GM23338 (cell line): ENCODE measurements around the gene LUZP2. TPM values are rescaled to one million over a fixed set of nuclear protein-coding genes. Genes with fewer than 3 reads are reported as not detected.

Source experiments
- ATAC-seq: fragments of 200-7000 bp; cut with Tn5 transposase; 3 replicates; pipeline ENCODE4 v1.9.1; 2020
- DNase-seq: peaks from one replicate; pipeline ENCODE4 v3.0.0-alpha.2; 2015; ENCODE audit warnings: low spot score
- H2AFZ ChIP-seq: fragments of 200-600 bp; sonication (generic); 2 replicates; pipeline ENCODE4 v1.8.0; 2016; ENCODE audit warnings: antibody characterized with exemption, mild to moderate bottlenecking, moderate library complexity
- H3F3A ChIP-seq: fragments of 200-600 bp; sonication (generic); replicated peaks from 2 replicates; pipeline ENCODE4 v1.8.0; 2017; ENCODE audit warnings: antibody characterized with exemption, mixed run types, low read depth
- H3K27ac ChIP-seq: fragments of 200-600 bp; sonication (generic); 2 replicates; pipeline ENCODE4 v1.6.1; 2016; ENCODE audit warnings: low read depth
- H3K27me3 ChIP-seq: fragments of 200-600 bp; sonication (generic); 2 replicates; pipeline ENCODE4 v1.8.0; 2016; ENCODE audit warnings: mild to moderate bottlenecking, mixed run types, moderate library complexity; ENCODE audit not compliant: insufficient read depth
- H3K36me3 ChIP-seq: fragments of 200-600 bp; sonication (generic); 2 replicates; pipeline ENCODE4 v1.8.0; 2016; ENCODE audit warnings: mild to moderate bottlenecking; ENCODE audit not compliant: insufficient read depth
- H3K4me1 ChIP-seq: fragments of 200-600 bp; sonication (generic); 2 replicates; pipeline ENCODE4 v1.8.0; 2016; ENCODE audit warnings: mild to moderate bottlenecking, moderate library complexity; ENCODE audit not compliant: insufficient read depth
- H3K4me2 ChIP-seq: fragments of 200-600 bp; sonication (generic); 2 replicates; pipeline ENCODE4 v1.7.1; 2017; ENCODE audit warnings: mixed run types
- H3K4me3 ChIP-seq: fragments of 200-600 bp; sonication (generic); 2 replicates; pipeline ENCODE4 v1.6.1; 2016; ENCODE audit warnings: mixed run types
- H3K79me2 ChIP-seq: fragments of 200-600 bp; sonication (generic); replicated peaks from 2 replicates; pipeline ENCODE4 v1.8.0; 2017; ENCODE audit warnings: mild to moderate bottlenecking; ENCODE audit not compliant: insufficient read depth
- H3K9me2 ChIP-seq: fragments of 200-600 bp; sonication (generic); 2 replicates; pipeline ENCODE4 v1.8.0; 2017; ENCODE audit not compliant: insufficient read depth
- H4K20me1 ChIP-seq: fragments of 200-600 bp; sonication (generic); replicated peaks from 2 replicates; pipeline ENCODE4 v1.8.0; 2017; ENCODE audit warnings: mild to moderate bottlenecking; ENCODE audit not compliant: insufficient read depth
- H3K27ac Mint-ChIP-seq: 2 replicates; pipeline ENCODE4 v1.8.0; 2020; ENCODE audit warnings: inconsistent platforms, mild to moderate bottlenecking, moderate library complexity, mixed read lengths
- H3K27me3 Mint-ChIP-seq: 3 replicates; pipeline ENCODE4 v1.8.0; 2022; ENCODE audit warnings: low read depth, mild to moderate bottlenecking, moderate library complexity, mixed read lengths, inconsistent platforms; ENCODE audit not compliant: insufficient read depth, poor library complexity
- H3K36me3 Mint-ChIP-seq: 3 replicates; pipeline ENCODE4 v1.8.0; 2021; ENCODE audit warnings: low read depth, mild to moderate bottlenecking, inconsistent platforms, moderate library complexity, mixed read lengths
- H3K4me1 Mint-ChIP-seq: 3 replicates; pipeline ENCODE4 v1.8.0; 2020; ENCODE audit warnings: mild to moderate bottlenecking, inconsistent platforms, mixed read lengths
- H3K4me3 Mint-ChIP-seq: 3 replicates; pipeline ENCODE4 v1.8.0; 2021; ENCODE audit warnings: moderate library complexity, mild to moderate bottlenecking, inconsistent platforms, mixed read lengths
- H3K9me3 Mint-ChIP-seq: 3 replicates; pipeline ENCODE4 v1.8.0; 2020; ENCODE audit warnings: moderate library complexity, mild to moderate bottlenecking, inconsistent platforms, mixed read lengths
- CREB1 ChIP-seq: fragments of 250-450 bp; sonication (Bioruptor Pico); IDR thresholded peaks from 2 replicates; pipeline ENCODE4 v1.5.0; 2020; ENCODE audit warnings: low read depth, mild to moderate bottlenecking, moderate library complexity
- EZH2 ChIP-seq: fragments of 200-600 bp; sonication (generic); IDR thresholded peaks from one replicate; pipeline ENCODE4 v1.8.0; 2017; ENCODE audit warnings: antibody characterized with exemption, mild to moderate bottlenecking, low read depth; ENCODE audit not compliant: unreplicated experiment
- JUNB ChIP-seq: IDR thresholded peaks from one replicate; pipeline ENCODE4 v1.6.1; 2016; ENCODE audit warnings: antibody characterized with exemption; ENCODE audit not compliant: unreplicated experiment
- NANOG ChIP-seq: IDR thresholded peaks from 2 replicates; pipeline ENCODE4 v1.6.1; 2016; ENCODE audit warnings: antibody characterized with exemption, borderline replicate concordance
- POLR2AphosphoS5 ChIP-seq: IDR thresholded peaks from 2 replicates; pipeline ENCODE4 v1.6.1; 2016; ENCODE audit warnings: antibody characterized with exemption, low read depth
- STAT1 ChIP-seq: IDR thresholded peaks from one replicate; pipeline ENCODE4 v1.6.1; 2016; ENCODE audit warnings: antibody characterized with exemption; ENCODE audit not compliant: unreplicated experiment
- ZNF114 ChIP-seq: fragments of 250-450 bp; sonication (Bioruptor Pico); IDR thresholded peaks from 2 replicates; pipeline ENCODE4 v1.5.0; 2020; ENCODE audit warnings: mild to moderate bottlenecking, moderate library complexity
- ZNF331 ChIP-seq: fragments of 250-450 bp; sonication (Bioruptor Pico); IDR thresholded peaks from 2 replicates; pipeline ENCODE4 v1.5.0; 2020; ENCODE audit warnings: low read depth, mild to moderate bottlenecking, moderate library complexity
- long read RNA-seq: library from polyadenylated mRNA; unstranded; transcript quantifications from one replicate; pipeline ENCODE4 v2.0.0, GENCODE V29; 2020; ENCODE audit not compliant: unreplicated experiment
- polyA plus RNA-seq: library from polyadenylated mRNA; unstranded; fragments of >200 nt; fragmentation: Nextera tagmentation; extraction: Ambion mirVana; gene quantifications from 2 replicates; pipeline ENCODE4 v1.2.1, GENCODE V29; 2016
- total RNA-seq: library from RNA; depleted of rRNA; stranded (reverse); fragments of >200 nt; shearing (Covaris generic); gene quantifications from 2 replicates; pipeline ENCODE4 v1.2.3, GENCODE V29; 2014; rRNA removed
- TF ChIP-seq, protein P1 (sequence below), 2 experiments: fragments of 200-600 bp in 1 of 2; sonication (generic) in 1 of 2; conservative IDR thresholded peaks; 2 replicates each; pipeline versions ENCODE4 v1.5.1 to v1.6.1; 2016 to 2017; ENCODE audit warnings: antibody characterized with exemption in 2 of 2, low read depth in 2 of 2, mild to moderate bottlenecking in 2 of 2, moderate library complexity in 1 of 2
- TF ChIP-seq, protein P2 (sequence below): fragments of 250-450 bp; sonication (Bioruptor Pico); IDR thresholded peaks from 2 replicates; pipeline ENCODE4 v1.5.0; 2020; ENCODE audit warnings: mild to moderate bottlenecking, moderate library complexity

Gene LUZP2
- total RNA-seq: 2.6 and 9.2 TPM in 2 replicates
- 2.0 and 3.8 TPM in 2 replicates for polyA plus RNA-seq
- long read RNA-seq: 0 reads

DNA sequence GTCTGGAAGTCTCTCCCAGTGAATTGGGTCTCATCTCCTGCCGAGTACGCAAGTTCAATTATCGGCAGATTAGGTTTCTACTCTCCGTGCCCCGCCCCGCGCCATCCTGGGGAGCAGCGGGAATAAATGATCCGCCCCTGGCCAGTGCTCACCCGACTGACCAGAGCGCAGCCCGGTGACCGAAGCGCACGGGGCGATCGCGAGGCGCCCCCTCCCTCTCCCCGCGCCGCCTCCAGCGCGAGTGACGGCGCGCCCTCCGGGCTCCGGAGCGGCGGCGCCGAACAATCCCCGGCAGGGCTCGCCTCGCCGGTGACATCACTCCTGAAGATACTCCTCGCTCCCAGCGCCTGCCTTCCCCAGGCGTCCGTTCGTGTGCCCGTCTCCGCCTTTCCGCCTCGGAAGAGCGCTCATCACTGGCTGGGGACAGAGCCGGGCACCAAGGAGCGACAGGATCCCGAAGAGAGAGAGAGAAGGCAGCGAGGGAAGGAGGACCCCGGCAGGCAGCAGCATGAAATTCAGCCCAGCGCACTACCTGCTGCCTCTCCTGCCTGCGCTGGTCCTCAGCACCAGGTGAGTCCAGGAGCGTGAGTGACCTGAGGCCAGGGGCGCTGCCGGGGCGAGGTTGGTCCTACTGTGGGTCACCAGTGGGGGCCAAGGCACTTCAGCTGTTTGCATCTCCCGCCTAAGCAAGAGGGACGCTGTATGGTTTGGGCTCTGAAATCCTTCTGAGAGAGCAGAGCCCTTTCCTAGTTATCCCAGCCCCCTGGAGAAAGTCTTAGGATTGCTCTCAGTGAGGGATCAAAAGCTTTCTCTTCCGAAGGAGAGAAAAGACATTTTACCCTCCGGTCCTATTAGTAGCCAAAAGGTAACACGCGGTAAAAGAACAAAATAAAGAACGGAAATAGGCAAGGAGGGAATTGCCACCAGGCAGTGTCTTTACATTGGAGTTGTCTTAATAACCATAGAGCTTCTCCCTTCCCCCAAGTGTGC lies at the start of gene LUZP2:
TSS of gene LUZP2 (plus strand) at position 318 of the 990 bp plus-strand sequence.
- DNase-seq (peak; percentile 86), ATAC-seq (peak; percentile 94)
- no peaks in the 10 kb centered on the region for H3K36me3 ChIP-seq
- TF ChIP-seq JUNB: no peak
- TF ChIP-seq CREB1 (CRISPR knock-in tag): peak; percentile 58; the same call in 1 of the 2 replicates
- no peak for TF ChIP-seq STAT1
- no peak for TF ChIP-seq NANOG
- TF ChIP-seq, protein P1, sequence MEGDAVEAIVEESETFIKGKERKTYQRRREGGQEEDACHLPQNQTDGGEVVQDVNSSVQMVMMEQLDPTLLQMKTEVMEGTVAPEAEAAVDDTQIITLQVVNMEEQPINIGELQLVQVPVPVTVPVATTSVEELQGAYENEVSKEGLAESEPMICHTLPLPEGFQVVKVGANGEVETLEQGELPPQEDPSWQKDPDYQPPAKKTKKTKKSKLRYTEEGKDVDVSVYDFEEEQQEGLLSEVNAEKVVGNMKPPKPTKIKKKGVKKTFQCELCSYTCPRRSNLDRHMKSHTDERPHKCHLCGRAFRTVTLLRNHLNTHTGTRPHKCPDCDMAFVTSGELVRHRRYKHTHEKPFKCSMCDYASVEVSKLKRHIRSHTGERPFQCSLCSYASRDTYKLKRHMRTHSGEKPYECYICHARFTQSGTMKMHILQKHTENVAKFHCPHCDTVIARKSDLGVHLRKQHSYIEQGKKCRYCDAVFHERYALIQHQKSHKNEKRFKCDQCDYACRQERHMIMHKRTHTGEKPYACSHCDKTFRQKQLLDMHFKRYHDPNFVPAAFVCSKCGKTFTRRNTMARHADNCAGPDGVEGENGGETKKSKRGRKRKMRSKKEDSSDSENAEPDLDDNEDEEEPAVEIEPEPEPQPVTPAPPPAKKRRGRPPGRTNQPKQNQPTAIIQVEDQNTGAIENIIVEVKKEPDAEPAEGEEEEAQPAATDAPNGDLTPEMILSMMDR (conservative IDR thresholded peaks at IDR 0.05; ENCODE audit: low read depth in 2 of 2): peak in 1 of 2 experiments; percentile 33; a peak in 3 of 4 replicates
- peak; percentile 5 for TF ChIP-seq EZH2
- no peak for TF ChIP-seq ZNF331 (CRISPR knock-in tag)
- TF ChIP-seq ZNF114 (CRISPR knock-in tag): no peak
- no peak within 1 kb of the TSS for H3K27ac Mint-ChIP-seq
- peaks cover 7% of the 10 kb centered on the region for H3K27me3 Mint-ChIP-seq
- H3K4me1 ChIP-seq: peaks cover 13% of the 10 kb centered on the region; the same call in 1 of the 2 replicates
- H4K20me1 ChIP-seq: no peaks in the 10 kb centered on the region
- H3F3A ChIP-seq: 0 out of 2 replicates have a peak, but pooled peaks cover 6% of the 10 kb centered on the region
- peaks cover 9% of the 10 kb centered on the region for H3K4me1 Mint-ChIP-seq
- H3K27ac ChIP-seq: no peak within 1 kb of the TSS; the same call in 1 of the 2 replicates
- H3K9me3 Mint-ChIP-seq: no peaks in the 10 kb centered on the region
- peak within 1 kb of the TSS; percentile 100 for H2AFZ ChIP-seq
- H3K4me3 Mint-ChIP-seq: peak within 1 kb of the TSS; percentile 82
- H3K4me3 ChIP-seq: peak within 1 kb of the TSS; percentile 76
- H3K79me2 ChIP-seq: no peaks in the 10 kb centered on the region
- H3K36me3 Mint-ChIP-seq: no peaks in the 10 kb centered on the region
- H3K9me2 ChIP-seq: no peaks in the 10 kb centered on the region
- peaks cover 43% of the 10 kb centered on the region for H3K27me3 ChIP-seq
- peak within 1 kb of the TSS; percentile 89 for H3K4me2 ChIP-seq

DNA sequence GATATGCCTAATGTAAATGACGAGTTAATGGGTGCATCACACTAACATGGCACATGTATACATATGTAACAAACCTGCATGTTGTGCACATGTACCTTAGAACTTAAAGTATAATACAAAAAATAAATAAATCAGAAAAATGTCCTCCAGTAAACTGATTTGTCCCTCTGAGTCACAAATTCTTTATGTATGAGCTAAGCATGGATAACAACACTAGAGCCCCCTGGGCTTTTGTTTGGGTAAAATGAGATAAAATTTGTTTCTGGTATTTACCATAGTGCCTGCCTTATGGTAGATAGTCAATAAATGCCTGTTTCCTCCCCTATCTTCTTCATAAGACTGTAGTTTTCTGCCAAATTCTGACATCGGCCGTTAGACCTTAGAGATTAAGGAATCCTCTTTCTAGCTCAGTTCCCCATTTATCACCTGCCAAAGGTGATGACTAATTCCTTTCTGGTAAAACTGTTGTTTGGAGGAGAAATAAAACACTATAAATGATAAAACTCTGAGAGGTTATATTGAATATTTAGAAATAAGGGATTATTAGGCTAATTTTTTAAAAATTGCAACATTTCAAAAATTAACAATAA lies 43.6 kb upstream of the LUZP2 start:
- H2AFZ ChIP-seq: no peak overlapping the region
- DNase-seq: no peak
- ATAC-seq: no peak
- no peak overlapping the region for H3K4me3 Mint-ChIP-seq
- H3K36me3 Mint-ChIP-seq: no peaks in the 10 kb centered on the region; the same call in 2 of the 3 replicates
- H3K4me1 Mint-ChIP-seq: peaks cover 5% of the 10 kb centered on the region; the same call in 2 of the 3 replicates
- H3K4me1 ChIP-seq: 0 out of 2 replicates have a peak, but pooled peaks cover 2% of the 10 kb centered on the region
- no peaks in the 10 kb centered on the region for H3K36me3 ChIP-seq
- no peaks in the 10 kb centered on the region for H4K20me1 ChIP-seq
- H3K27ac ChIP-seq: no peak overlapping the region
- H3K27ac Mint-ChIP-seq: no peak overlapping the region
- no peak overlapping the region for H3K4me3 ChIP-seq
- H3K27me3 Mint-ChIP-seq: peaks cover 2% of the 10 kb centered on the region
- no peaks in the 10 kb centered on the region for H3K27me3 ChIP-seq
- H3K79me2 ChIP-seq: no peaks in the 10 kb centered on the region
- H3K9me3 Mint-ChIP-seq: peaks cover 3% of the 10 kb centered on the region; the same call in 1 of the 3 replicates
- no peaks in the 10 kb centered on the region for H3F3A ChIP-seq
- H3K4me2 ChIP-seq: no peak overlapping the region
- H3K9me2 ChIP-seq: no peaks in the 10 kb centered on the region
- no peak for TF ChIP-seq POLR2AphosphoS5
- TF ChIP-seq, protein P2, sequence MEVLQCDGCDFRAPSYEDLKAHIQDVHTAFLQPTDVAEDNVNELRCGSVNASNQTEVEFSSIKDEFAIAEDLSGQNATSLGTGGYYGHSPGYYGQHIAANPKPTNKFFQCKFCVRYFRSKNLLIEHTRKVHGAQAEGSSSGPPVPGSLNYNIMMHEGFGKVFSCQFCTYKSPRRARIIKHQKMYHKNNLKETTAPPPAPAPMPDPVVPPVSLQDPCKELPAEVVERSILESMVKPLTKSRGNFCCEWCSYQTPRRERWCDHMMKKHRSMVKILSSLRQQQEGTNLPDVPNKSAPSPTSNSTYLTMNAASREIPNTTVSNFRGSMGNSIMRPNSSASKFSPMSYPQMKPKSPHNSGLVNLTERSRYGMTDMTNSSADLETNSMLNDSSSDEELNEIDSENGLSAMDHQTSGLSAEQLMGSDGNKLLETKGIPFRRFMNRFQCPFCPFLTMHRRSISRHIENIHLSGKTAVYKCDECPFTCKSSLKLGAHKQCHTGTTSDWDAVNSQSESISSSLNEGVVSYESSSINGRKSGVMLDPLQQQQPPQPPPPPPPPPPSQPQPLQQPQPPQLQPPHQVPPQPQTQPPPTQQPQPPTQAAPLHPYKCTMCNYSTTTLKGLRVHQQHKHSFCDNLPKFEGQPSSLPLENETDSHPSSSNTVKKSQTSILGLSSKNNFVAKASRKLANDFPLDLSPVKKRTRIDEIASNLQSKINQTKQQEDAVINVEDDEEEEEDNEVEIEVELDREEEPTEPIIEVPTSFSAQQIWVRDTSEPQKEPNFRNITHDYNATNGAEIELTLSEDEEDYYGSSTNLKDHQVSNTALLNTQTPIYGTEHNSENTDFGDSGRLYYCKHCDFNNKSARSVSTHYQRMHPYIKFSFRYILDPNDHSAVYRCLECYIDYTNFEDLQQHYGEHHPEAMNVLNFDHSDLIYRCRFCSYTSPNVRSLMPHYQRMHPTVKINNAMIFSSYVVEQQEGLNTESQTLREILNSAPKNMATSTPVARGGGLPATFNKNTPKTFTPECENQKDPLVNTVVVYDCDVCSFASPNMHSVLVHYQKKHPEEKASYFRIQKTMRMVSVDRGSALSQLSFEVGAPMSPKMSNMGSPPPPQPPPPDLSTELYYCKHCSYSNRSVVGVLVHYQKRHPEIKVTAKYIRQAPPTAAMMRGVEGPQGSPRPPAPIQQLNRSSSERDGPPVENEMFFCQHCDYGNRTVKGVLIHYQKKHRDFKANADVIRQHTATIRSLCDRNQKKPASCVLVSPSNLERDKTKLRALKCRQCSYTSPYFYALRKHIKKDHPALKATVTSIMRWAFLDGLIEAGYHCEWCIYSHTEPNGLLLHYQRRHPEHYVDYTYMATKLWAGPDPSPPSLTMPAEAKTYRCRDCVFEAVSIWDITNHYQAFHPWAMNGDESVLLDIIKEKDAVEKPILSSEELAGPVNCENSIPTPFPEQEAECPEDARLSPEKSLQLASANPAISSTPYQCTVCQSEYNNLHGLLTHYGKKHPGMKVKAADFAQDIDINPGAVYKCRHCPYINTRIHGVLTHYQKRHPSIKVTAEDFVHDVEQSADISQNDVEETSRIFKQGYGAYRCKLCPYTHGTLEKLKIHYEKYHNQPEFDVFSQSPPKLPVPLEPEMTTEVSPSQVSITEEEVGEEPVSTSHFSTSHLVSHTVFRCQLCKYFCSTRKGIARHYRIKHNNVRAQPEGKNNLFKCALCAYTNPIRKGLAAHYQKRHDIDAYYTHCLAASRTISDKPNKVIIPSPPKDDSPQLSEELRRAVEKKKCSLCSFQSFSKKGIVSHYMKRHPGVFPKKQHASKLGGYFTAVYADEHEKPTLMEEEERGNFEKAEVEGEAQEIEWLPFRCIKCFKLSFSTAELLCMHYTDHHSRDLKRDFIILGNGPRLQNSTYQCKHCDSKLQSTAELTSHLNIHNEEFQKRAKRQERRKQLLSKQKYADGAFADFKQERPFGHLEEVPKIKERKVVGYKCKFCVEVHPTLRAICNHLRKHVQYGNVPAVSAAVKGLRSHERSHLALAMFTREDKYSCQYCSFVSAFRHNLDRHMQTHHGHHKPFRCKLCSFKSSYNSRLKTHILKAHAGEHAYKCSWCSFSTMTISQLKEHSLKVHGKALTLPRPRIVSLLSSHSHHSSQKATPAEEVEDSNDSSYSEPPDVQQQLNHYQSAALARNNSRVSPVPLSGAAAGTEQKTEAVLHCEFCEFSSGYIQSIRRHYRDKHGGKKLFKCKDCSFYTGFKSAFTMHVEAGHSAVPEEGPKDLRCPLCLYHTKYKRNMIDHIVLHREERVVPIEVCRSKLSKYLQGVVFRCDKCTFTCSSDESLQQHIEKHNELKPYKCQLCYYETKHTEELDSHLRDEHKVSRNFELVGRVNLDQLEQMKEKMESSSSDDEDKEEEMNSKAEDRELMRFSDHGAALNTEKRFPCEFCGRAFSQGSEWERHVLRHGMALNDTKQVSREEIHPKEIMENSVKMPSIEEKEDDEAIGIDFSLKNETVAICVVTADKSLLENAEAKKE (CRISPR knock-in tag): no peak
- TF ChIP-seq JUNB: no peak
